ENCODE measurements around the gene FUBP3.

The FUBP3 gene

GRCh38 chr9:130589754-130590153, 10.4 kb downstream of the FUBP3 start:
- Histone ChIP-seq H3K36me3 (ENCODE audit: insufficient read depth, low read length) (no peaks in the 10 kb centered on the region), H3K27ac (ENCODE audit: low read depth, low read length) (no peak overlapping the region), H3K4me3 (ENCODE audit: low read depth in 1 of 2, low read length in 2 of 2) (no peak overlapping the region), H3K4me1 (ENCODE audit: insufficient read depth, low read length) (peaks cover 7% of the 10 kb centered on the region), H3K9ac (ENCODE audit: low read length) (no peak overlapping the region), H3K9me3 (ENCODE audit: low read length) (no peaks in the 10 kb centered on the region), H3K27me3 (ENCODE audit: control insufficient read depth in 1 of 2, insufficient read depth in 2 of 2, low read length in 2 of 2) (no peaks in the 10 kb centered on the region)

DNA sequence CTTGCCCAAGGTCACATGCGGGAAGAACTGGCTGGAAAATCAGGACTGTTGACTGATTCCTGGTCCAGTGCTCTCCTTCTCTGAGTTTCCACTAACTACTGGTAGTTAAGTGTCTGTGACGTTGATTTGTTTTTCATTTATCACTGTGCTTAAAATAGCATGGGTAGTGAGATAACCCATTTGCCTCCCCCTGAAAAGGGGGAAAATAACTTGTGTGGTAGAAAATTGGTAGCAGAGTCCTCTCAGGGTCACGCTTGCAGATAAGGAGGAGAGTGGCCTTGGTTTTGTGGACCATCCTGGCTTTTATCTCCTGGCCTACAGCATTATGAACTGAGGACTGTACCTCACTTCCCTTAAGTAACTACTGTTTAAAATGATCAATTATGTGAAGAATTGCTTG, 10.9 kb downstream of the FUBP3 start:
- H3K27ac ChIP-seq (ENCODE audit: low read depth, low read length), result no peak overlapping the region
- no peak overlapping the region for H3K4me3 ChIP-seq (ENCODE audit: low read depth in 1 of 2, low read length in 2 of 2)
- no peak overlapping the region for H3K9ac ChIP-seq (ENCODE audit: low read length)
- H3K27me3 ChIP-seq (ENCODE audit: control insufficient read depth in 1 of 2, insufficient read depth in 2 of 2, low read length in 2 of 2), result no peaks in the 10 kb centered on the region
- no peaks in the 10 kb centered on the region for H3K9me3 ChIP-seq (ENCODE audit: low read length)
- no peaks in the 10 kb centered on the region for H3K36me3 ChIP-seq (ENCODE audit: insufficient read depth, low read length)
- H3K4me1 ChIP-seq (ENCODE audit: insufficient read depth, low read length), result peaks cover 7% of the 10 kb centered on the region

DNA sequence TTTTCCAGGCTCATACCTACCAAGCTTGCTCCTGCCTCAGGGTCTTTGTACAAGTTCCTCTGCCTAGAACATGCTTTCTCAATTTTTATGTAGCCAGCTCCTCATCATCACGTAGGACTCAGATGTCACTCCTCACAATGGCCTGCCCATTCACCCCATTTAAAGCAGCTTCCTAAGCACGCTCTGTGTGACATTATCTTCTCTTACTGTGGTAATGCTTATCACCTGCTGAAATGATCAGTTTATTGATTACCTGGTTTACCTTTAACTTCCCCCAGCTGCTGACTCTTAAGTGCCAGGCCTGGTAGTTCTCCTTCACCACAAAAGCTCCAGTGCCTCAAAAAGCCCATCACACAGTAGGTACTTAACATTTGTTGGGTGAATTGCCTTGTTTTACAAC, 13.6 kb downstream of the FUBP3 start:
- Histone ChIP-seq H3K27ac (ENCODE audit: low read depth, low read length) (no peak overlapping the region), H3K4me1 (ENCODE audit: insufficient read depth, low read length) (peaks cover 7% of the 10 kb centered on the region), H3K4me3 (ENCODE audit: low read depth in 1 of 2, low read length in 2 of 2) (no peak overlapping the region), H3K9me3 (ENCODE audit: low read length) (no peaks in the 10 kb centered on the region), H3K27me3 (ENCODE audit: control insufficient read depth in 1 of 2, insufficient read depth in 2 of 2, low read length in 2 of 2) (no peaks in the 10 kb centered on the region), H3K36me3 (ENCODE audit: insufficient read depth, low read length) (peaks cover 11% of the 10 kb centered on the region), H3K9ac (ENCODE audit: low read length) (no peak overlapping the region)

GRCh38 chr9:130597228-130597627, 17.9 kb downstream of the FUBP3 start:
- Histone ChIP-seq H3K9me3 (ENCODE audit: low read length) (no peaks in the 10 kb centered on the region), H3K27me3 (ENCODE audit: control insufficient read depth in 1 of 2, insufficient read depth in 2 of 2, low read length in 2 of 2) (no peaks in the 10 kb centered on the region), H3K4me3 (ENCODE audit: low read depth in 1 of 2, low read length in 2 of 2) (no peak overlapping the region), H3K9ac (ENCODE audit: low read length) (no peak overlapping the region), H3K27ac (ENCODE audit: low read depth, low read length) (no peak overlapping the region), H3K36me3 (ENCODE audit: insufficient read depth, low read length) (peaks cover 18% of the 10 kb centered on the region), H3K4me1 (ENCODE audit: insufficient read depth, low read length) (no peaks in the 10 kb centered on the region)

DNA sequence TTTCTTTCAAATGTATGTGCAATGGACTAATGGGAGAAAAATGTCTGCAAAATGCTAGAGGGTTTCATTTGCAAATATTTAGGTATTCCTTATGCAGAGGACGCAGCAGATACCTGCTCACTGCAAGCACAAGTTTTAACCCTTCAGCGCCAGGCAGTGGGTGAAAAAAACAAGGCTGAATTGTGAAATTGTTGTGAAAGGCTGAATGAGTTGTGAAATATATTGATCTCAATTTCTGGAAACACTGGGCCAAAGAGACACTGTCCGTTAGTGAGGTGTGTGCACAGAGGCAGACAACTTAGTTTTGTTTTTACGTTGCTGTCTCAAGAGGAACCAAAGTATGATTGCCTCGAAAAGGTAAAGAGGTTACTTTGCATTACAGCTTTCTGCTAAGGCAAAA, 18.8 kb downstream of the FUBP3 start:
- no peaks in the 10 kb centered on the region for H3K9me3 ChIP-seq (ENCODE audit: low read length)
- peaks cover 18% of the 10 kb centered on the region for H3K36me3 ChIP-seq (ENCODE audit: insufficient read depth, low read length)
- H3K9ac ChIP-seq (ENCODE audit: low read length), result no peak overlapping the region
- no peaks in the 10 kb centered on the region for H3K27me3 ChIP-seq (ENCODE audit: control insufficient read depth in 1 of 2, insufficient read depth in 2 of 2, low read length in 2 of 2)
- no peak overlapping the region for H3K4me3 ChIP-seq (ENCODE audit: low read depth in 1 of 2, low read length in 2 of 2)
- no peaks in the 10 kb centered on the region for H3K4me1 ChIP-seq (ENCODE audit: insufficient read depth, low read length)
- no peak overlapping the region for H3K27ac ChIP-seq (ENCODE audit: low read depth, low read length)

GRCh38 chr9:130599625-130600024, 20.2 kb downstream of the FUBP3 start:
- Histone ChIP-seq H3K27me3 (ENCODE audit: control insufficient read depth in 1 of 2, insufficient read depth in 2 of 2, low read length in 2 of 2) (no peaks in the 10 kb centered on the region), H3K4me1 (ENCODE audit: insufficient read depth, low read length) (no peaks in the 10 kb centered on the region), H3K9me3 (ENCODE audit: low read length) (no peaks in the 10 kb centered on the region), H3K27ac (ENCODE audit: low read depth, low read length) (no peak overlapping the region), H3K9ac (ENCODE audit: low read length) (no peak overlapping the region), H3K36me3 (ENCODE audit: insufficient read depth, low read length) (peaks cover 18% of the 10 kb centered on the region), H3K4me3 (ENCODE audit: low read depth in 1 of 2, low read length in 2 of 2) (no peak overlapping the region)

- Histone ChIP-seq H3K9ac (ENCODE audit: low read length) (no peak overlapping the region), H3K9me3 (ENCODE audit: low read length) (no peaks in the 10 kb centered on the region), H3K27ac (ENCODE audit: low read depth, low read length) (no peak overlapping the region), H3K4me3 (ENCODE audit: low read depth in 1 of 2, low read length in 2 of 2) (no peak overlapping the region), H3K27me3 (ENCODE audit: control insufficient read depth in 1 of 2, insufficient read depth in 2 of 2, low read length in 2 of 2) (no peaks in the 10 kb centered on the region), H3K36me3 (ENCODE audit: insufficient read depth, low read length) (peaks cover 18% of the 10 kb centered on the region), H3K4me1 (ENCODE audit: insufficient read depth, low read length) (no peaks in the 10 kb centered on the region)
Observed at GRCh38 chr9:130601100-130601499, 21.7 kb downstream of the FUBP3 start.

GRCh38 chr9:130604295-130604694, 24.9 kb downstream of the FUBP3 start:
- no peaks in the 10 kb centered on the region for H3K36me3 ChIP-seq (ENCODE audit: insufficient read depth, low read length)
- no peaks in the 10 kb centered on the region for H3K9me3 ChIP-seq (ENCODE audit: low read length)
- no peak overlapping the region for H3K9ac ChIP-seq (ENCODE audit: low read length)
- no peaks in the 10 kb centered on the region for H3K27me3 ChIP-seq (ENCODE audit: control insufficient read depth in 1 of 2, insufficient read depth in 2 of 2, low read length in 2 of 2)
- no peak overlapping the region for H3K27ac ChIP-seq (ENCODE audit: low read depth, low read length)
- no peak overlapping the region for H3K4me3 ChIP-seq (ENCODE audit: low read depth in 1 of 2, low read length in 2 of 2)
- H3K4me1 ChIP-seq (ENCODE audit: insufficient read depth, low read length), result peaks cover 10% of the 10 kb centered on the region

GRCh38 chr9:130606887-130607600, 27.7 kb downstream of the FUBP3 start:
- peak overlapping the region in 1 of 2 donors; percentile 35 for H3K4me3 ChIP-seq (ENCODE audit: low read depth in 1 of 2, low read length in 2 of 2)
- no peak overlapping the region for H3K27ac ChIP-seq (ENCODE audit: low read depth, low read length)
- H3K4me1 ChIP-seq (ENCODE audit: insufficient read depth, low read length), result peaks cover 19% of the 10 kb centered on the region

GRCh38 chr9:130607640-130608420, 28.5 kb downstream of the FUBP3 start:
- Histone ChIP-seq H3K27ac (ENCODE audit: low read depth, low read length) (peak overlapping the region; percentile 9), H3K9ac (ENCODE audit: low read length) (no peak overlapping the region), H3K36me3 (ENCODE audit: insufficient read depth, low read length) (no peaks in the 10 kb centered on the region), H3K4me1 (ENCODE audit: insufficient read depth, low read length) (peaks cover 19% of the 10 kb centered on the region), H3K4me3 (ENCODE audit: low read depth in 1 of 2, low read length in 2 of 2) (peak overlapping the region in 1 of 2 donors; percentile 35), H3K27me3 (ENCODE audit: control insufficient read depth in 1 of 2, insufficient read depth in 2 of 2, low read length in 2 of 2) (no peaks in the 10 kb centered on the region), H3K9me3 (ENCODE audit: low read length) (no peaks in the 10 kb centered on the region)

More at GRCh38 chr9:130606887-130607600, 27.7 kb downstream of the FUBP3 start:
- H3K9me3 ChIP-seq (ENCODE audit: low read length), result no peaks in the 10 kb centered on the region
- no peak overlapping the region for H3K9ac ChIP-seq (ENCODE audit: low read length)
- H3K36me3 ChIP-seq (ENCODE audit: insufficient read depth, low read length), result no peaks in the 10 kb centered on the region
- H3K27me3 ChIP-seq (ENCODE audit: control insufficient read depth in 1 of 2, insufficient read depth in 2 of 2, low read length in 2 of 2), result no peaks in the 10 kb centered on the region

- H3K27me3 ChIP-seq (ENCODE audit: control insufficient read depth in 1 of 2, insufficient read depth in 2 of 2, low read length in 2 of 2), result no peaks in the 10 kb centered on the region
- H3K9me3 ChIP-seq (ENCODE audit: low read length), result no peaks in the 10 kb centered on the region
- no peak overlapping the region for H3K9ac ChIP-seq (ENCODE audit: low read length)
- no peak overlapping the region for H3K27ac ChIP-seq (ENCODE audit: low read depth, low read length)
- H3K4me1 ChIP-seq (ENCODE audit: insufficient read depth, low read length), result peaks cover 19% of the 10 kb centered on the region
- H3K4me3 ChIP-seq (ENCODE audit: low read depth in 1 of 2, low read length in 2 of 2), result no peak overlapping the region
- H3K36me3 ChIP-seq (ENCODE audit: insufficient read depth, low read length), result peaks cover 8% of the 10 kb centered on the region
Observed at GRCh38 chr9:130608554-130609134, 29.3 kb downstream of the FUBP3 start.
